Karpas-422 (cell line): ENCODE measurements around the gene CNTNAP2. TPM values are rescaled to one million over a fixed set of nuclear protein-coding genes. Genes with fewer than 3 reads are reported as not detected.

Experiments used
- DNase-seq: peaks from one replicate; pipeline ENCODE4 v3.0.0-alpha.2; 2015
- H2AFZ ChIP-seq: fragments of 200-600 bp; sonication (generic); 2 replicates; pipeline ENCODE4 v1.6.1; 2014; ENCODE audit warnings: antibody characterized with exemption, low read length, mixed read lengths
- H3K27ac ChIP-seq: fragments of 200-600 bp; sonication (generic); 2 replicates; pipeline ENCODE4 v1.5.1; 2014; ENCODE audit warnings: mild to moderate bottlenecking, low read length, moderate library complexity
- H3K27me3 ChIP-seq: fragments of 200-600 bp; sonication (generic); 2 replicates; pipeline ENCODE4 v1.6.1; 2014; ENCODE audit warnings: low read length, mixed read lengths
- H3K36me3 ChIP-seq: fragments of 200-600 bp; sonication (generic); 2 replicates; pipeline ENCODE4 v1.6.1; 2014; ENCODE audit warnings: low read length, mixed read lengths; ENCODE audit not compliant: insufficient read depth
- H3K4me1 ChIP-seq: fragments of 200-600 bp; sonication (generic); 2 replicates; pipeline ENCODE4 v1.6.1; 2014; ENCODE audit warnings: mild to moderate bottlenecking, low read length, mixed read lengths
- H3K4me2 ChIP-seq: fragments of 200-600 bp; sonication (generic); 2 replicates; pipeline ENCODE4 v1.6.1; 2014; ENCODE audit warnings: low read length, low read depth, mild to moderate bottlenecking; ENCODE audit not compliant: poor library complexity, severe bottlenecking
- H3K4me3 ChIP-seq: fragments of 200-600 bp; sonication (generic); 2 replicates; pipeline ENCODE4 v1.5.1; 2014; ENCODE audit warnings: mild to moderate bottlenecking, antibody characterized with exemption, low read length, mixed read lengths
- H3K79me2 ChIP-seq: fragments of 200-600 bp; sonication (generic); 2 replicates; pipeline ENCODE4 v1.6.1; 2014; ENCODE audit warnings: mild to moderate bottlenecking, low read length, mixed read lengths
- H3K9ac ChIP-seq: fragments of 200-600 bp; sonication (generic); 2 replicates; pipeline ENCODE4 v1.6.0; 2014; ENCODE audit warnings: low read length
- H3K9me2 ChIP-seq: fragments of 200-600 bp; sonication (generic), shearing (Covaris generic); replicated peaks from 2 replicates; pipeline ENCODE4 v1.6.0; 2014; ENCODE audit warnings: mild to moderate bottlenecking, low read length, moderate library complexity; ENCODE audit not compliant: insufficient read depth
- H3K9me3 ChIP-seq: fragments of 300-700, 200-600 bp; sonication (generic); 2 replicates; pipeline ENCODE4 v1.6.1; 2014; ENCODE audit warnings: low read length, mixed read lengths
- H4K20me1 ChIP-seq: fragments of 200-600 bp; sonication (generic); 2 replicates; pipeline ENCODE4 v1.6.1; 2014; ENCODE audit warnings: mild to moderate bottlenecking, antibody characterized with exemption, low read length, low read depth; ENCODE audit not compliant: insufficient read depth
- total RNA-seq: library from RNA; depleted of rRNA; stranded (reverse); fragments of >200 nt; shearing (Covaris generic); gene quantifications from 2 replicates; pipeline ENCODE4 v1.2.3, GENCODE V29; 2014; ENCODE audit warnings: low replicate concordance

The CNTNAP2 gene
- total RNA-seq, 1 experiment from 2014 or later, result not detected

DNA sequence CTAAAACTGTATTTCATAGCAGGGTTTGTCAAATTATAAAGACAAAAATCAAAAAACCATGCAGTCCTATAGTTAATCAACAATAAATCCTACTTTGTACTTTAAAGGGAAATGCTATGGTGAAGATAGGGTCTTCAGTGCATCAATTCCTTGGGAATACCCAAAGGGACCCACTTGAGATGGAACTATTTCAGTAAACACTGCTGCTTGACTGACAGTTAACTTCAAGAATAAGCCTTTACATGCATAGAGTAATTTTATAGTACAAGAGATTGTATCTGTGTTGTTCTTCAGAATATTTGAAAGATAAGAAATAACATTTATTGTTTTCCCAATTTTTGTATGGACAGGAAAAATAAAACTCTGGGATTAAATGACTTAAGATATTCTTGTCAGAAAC, 1179.6 kb downstream of the CNTNAP2 start:
- Histone ChIP-seq H3K4me3 (no peak overlapping the region), H3K27ac (no peak overlapping the region), H3K36me3 (no peaks in the 10 kb centered on the region), H3K4me1 (no peaks in the 10 kb centered on the region), H3K4me2 (no peak overlapping the region), H4K20me1 (no peaks in the 10 kb centered on the region), H3K9ac (no peak overlapping the region), H3K27me3 (no peaks in the 10 kb centered on the region), H3K79me2 (no peaks in the 10 kb centered on the region), H3K9me2 (no peaks in the 10 kb centered on the region), H2AFZ (no peak overlapping the region), H3K9me3 (peaks cover 13% of the 10 kb centered on the region; the same call in 1 of the 2 replicates)
- no peak for DNase-seq

DNA sequence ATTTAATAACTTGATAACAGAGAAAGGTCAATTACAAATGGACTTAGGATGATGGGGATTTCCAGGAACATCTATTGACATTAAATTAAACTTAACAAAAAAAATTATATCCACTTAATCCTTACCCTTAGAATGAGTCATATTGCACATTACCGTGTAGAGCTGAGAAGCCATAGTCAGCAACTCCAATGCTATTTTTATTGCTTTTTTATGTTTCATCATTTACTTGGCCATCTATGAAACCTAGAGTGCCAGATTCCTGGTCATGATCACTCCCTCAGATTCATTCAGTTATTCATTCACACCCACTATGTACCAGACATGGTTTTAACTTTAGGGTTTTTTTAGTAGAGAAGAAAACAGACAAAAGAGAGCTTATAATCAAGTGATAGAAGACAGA, 1180.4 kb downstream of the CNTNAP2 start:
- Histone ChIP-seq H3K27ac (no peak overlapping the region), H2AFZ (no peak overlapping the region), H3K4me2 (no peak overlapping the region), H3K36me3 (no peaks in the 10 kb centered on the region), H4K20me1 (no peaks in the 10 kb centered on the region), H3K4me3 (no peak overlapping the region), H3K4me1 (no peaks in the 10 kb centered on the region), H3K79me2 (no peaks in the 10 kb centered on the region), H3K9me3 (peaks cover 13% of the 10 kb centered on the region), H3K9ac (no peak overlapping the region), H3K9me2 (no peaks in the 10 kb centered on the region), H3K27me3 (no peaks in the 10 kb centered on the region)
- DNase-seq, result no peak

DNA sequence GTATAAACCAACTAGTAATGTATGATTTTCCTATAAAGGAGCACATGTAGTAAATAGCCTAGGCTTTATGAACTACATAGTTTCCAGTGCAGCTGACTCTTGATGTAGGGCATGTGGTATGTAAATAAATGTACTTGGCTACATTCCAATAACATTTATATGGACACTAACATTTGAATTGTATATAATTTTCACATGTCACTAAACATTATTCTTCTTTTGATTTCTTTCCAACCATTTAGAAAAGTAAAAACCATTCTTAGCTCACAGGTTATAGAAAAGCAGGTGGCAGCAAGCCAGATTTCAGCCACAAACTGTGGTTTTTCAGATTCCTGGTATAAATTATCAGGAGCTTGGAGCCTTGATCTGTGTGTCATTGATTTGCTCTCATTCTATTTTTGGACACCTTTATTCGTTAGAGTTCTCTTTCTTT, 1182.0 kb downstream of the CNTNAP2 start:
- no peak overlapping the region for H3K27ac ChIP-seq
- no peak overlapping the region for H3K9ac ChIP-seq
- DNase-seq, result no peak
- no peaks in the 10 kb centered on the region for H3K27me3 ChIP-seq
- H4K20me1 ChIP-seq, result no peaks in the 10 kb centered on the region
- no peaks in the 10 kb centered on the region for H3K36me3 ChIP-seq
- no peak overlapping the region for H3K4me3 ChIP-seq
- H3K9me3 ChIP-seq, result peaks cover 13% of the 10 kb centered on the region
- H3K9me2 ChIP-seq, result no peaks in the 10 kb centered on the region
- no peaks in the 10 kb centered on the region for H3K79me2 ChIP-seq
- H2AFZ ChIP-seq, result no peak overlapping the region
- no peak overlapping the region for H3K4me2 ChIP-seq
- no peaks in the 10 kb centered on the region for H3K4me1 ChIP-seq

DNA sequence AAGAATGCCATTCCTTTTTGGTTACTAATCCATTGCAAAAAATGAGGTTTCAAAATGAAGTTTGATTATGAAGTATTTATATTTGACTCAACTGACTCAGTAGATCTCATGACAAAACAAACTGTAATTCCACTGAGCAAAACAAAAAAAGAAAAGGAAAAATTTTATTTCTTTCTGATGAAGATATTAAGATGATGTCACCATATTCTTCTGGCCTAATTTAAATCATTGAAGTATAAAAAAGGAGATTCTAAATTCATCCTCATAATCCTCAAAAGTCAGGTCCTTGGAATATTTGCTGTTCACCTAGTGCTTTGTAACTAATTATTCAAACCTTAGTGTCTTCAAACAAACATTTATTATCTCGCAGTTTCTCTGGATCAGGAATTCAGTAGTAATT, 1183.7 kb downstream of the CNTNAP2 start:
- Histone ChIP-seq H3K36me3 (no peaks in the 10 kb centered on the region), H4K20me1 (no peaks in the 10 kb centered on the region), H3K79me2 (no peaks in the 10 kb centered on the region), H3K9ac (no peak overlapping the region), H3K4me2 (no peak overlapping the region), H3K27ac (no peak overlapping the region), H3K27me3 (no peaks in the 10 kb centered on the region), H3K9me3 (peaks cover 12% of the 10 kb centered on the region), H3K4me3 (no peak overlapping the region), H2AFZ (no peak overlapping the region), H3K9me2 (no peaks in the 10 kb centered on the region), H3K4me1 (no peaks in the 10 kb centered on the region)
- no peak for DNase-seq

DNA sequence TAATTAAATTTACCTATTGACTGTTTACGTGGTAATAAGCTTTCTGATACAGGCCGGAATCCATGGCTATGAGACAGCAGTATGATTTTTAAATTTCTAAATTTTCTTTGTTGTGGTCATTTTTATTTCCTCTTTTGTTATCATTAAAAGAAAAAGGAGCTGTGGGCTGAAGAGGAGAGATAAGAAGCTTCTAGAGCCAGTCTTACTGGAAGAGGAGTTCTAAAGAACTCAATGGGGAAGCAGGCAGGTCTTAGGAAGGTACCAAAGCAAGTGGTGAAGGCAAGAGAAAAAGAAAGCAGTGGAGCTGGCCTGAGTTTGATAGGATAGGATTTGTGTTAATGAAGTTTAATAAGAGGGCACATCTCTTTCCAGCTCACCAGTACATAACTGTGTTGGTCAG, 1187.8 kb downstream of the CNTNAP2 start:
- DNase-seq, result no peak
- H3K9me3 ChIP-seq, result peaks cover 22% of the 10 kb centered on the region
- no peaks in the 10 kb centered on the region for H3K79me2 ChIP-seq

DNA sequence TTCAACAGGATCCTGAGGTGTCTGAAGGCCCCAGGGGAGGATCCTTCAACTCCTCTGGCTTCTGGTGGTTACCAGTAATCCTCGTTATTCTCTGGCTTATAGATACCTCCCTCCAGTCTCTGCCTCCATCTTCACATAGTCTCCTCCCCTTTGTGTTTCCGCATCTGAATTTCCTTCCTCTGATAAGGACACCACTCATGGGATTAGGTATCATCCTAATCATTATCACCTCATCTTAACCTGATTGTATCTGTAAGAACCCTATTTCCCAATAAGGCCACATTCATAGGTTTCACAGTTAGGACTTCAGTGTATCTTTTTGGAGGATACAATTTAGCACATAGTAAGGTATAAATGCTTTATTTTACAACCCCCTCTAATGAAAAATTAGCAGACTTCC, 1189.2 kb downstream of the CNTNAP2 start:
- Histone ChIP-seq H2AFZ (no peak overlapping the region), H3K4me2 (no peak overlapping the region), H3K79me2 (no peaks in the 10 kb centered on the region), H3K36me3 (no peaks in the 10 kb centered on the region), H3K27ac (no peak overlapping the region), H3K9ac (no peak overlapping the region), H3K9me2 (no peaks in the 10 kb centered on the region), H3K9me3 (peaks cover 13% of the 10 kb centered on the region), H3K4me3 (no peak overlapping the region), H4K20me1 (no peaks in the 10 kb centered on the region), H3K4me1 (no peaks in the 10 kb centered on the region), H3K27me3 (no peaks in the 10 kb centered on the region)
- DNase-seq, result no peak

More for the DNA sequence above, 1187.8 kb downstream of the CNTNAP2 start:
- Histone ChIP-seq H2AFZ (no peak overlapping the region), H3K36me3 (no peaks in the 10 kb centered on the region), H3K4me2 (no peak overlapping the region), H3K9me2 (no peaks in the 10 kb centered on the region), H3K9ac (no peak overlapping the region), H3K27ac (no peak overlapping the region), H3K4me3 (no peak overlapping the region), H4K20me1 (no peaks in the 10 kb centered on the region), H3K4me1 (no peaks in the 10 kb centered on the region), H3K27me3 (no peaks in the 10 kb centered on the region)

DNA sequence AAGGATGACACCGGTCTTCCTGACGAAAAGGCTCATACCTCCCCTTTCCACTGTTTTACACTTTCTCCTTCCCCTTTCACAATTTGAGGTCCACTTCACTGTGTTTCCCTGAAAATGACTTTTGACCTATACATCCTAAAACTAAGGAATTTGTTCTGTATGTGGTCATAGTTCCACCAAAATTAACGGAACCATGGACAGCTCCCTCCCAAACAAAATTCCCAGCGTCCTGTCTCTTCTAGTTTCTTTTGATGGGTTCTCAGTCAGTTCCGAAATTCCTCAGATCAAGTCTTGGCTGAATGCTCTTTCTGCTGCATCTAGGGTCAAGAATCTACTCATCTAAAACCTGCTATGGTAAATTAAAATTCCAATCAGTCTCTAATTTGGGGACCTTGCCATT, 1191.9 kb downstream of the CNTNAP2 start:
- no peak overlapping the region for H3K4me2 ChIP-seq
- H2AFZ ChIP-seq, result no peak overlapping the region

DNA sequence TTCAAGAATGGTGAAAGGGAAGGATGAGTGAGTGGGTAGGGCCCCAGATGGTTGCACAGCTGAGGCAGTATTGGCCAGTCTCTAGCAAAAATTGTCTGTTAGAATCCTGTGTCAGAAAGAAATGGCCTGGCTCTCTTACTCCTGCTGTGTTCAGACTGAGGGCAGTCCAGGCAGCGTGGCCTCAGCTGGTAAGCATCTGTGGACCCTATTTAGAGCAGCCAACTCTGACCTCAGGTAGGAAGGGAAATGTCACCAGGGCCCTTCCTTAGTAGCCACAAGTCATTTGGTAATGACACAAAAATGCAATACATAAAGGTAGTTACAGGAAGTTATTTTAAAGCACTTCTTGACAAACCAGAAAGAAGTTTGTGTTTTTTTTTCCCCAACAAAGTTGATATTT, 1194.7 kb downstream of the CNTNAP2 start:
- Histone ChIP-seq H3K4me1 (no peaks in the 10 kb centered on the region), H3K79me2 (no peaks in the 10 kb centered on the region), H3K27me3 (no peaks in the 10 kb centered on the region), H3K36me3 (no peaks in the 10 kb centered on the region), H3K4me3 (no peak overlapping the region), H3K9me3 (peaks cover 10% of the 10 kb centered on the region; the same call in 1 of the 2 replicates), H4K20me1 (no peaks in the 10 kb centered on the region), H3K4me2 (no peak overlapping the region), H3K9ac (no peak overlapping the region), H3K27ac (no peak overlapping the region), H3K9me2 (no peaks in the 10 kb centered on the region), H2AFZ (no peak overlapping the region)
- no peak for DNase-seq

More for the DNA sequence above, 1191.9 kb downstream of the CNTNAP2 start:
- Histone ChIP-seq H3K9me2 (no peaks in the 10 kb centered on the region), H3K4me1 (no peaks in the 10 kb centered on the region), H3K9me3 (peaks cover 13% of the 10 kb centered on the region), H3K4me3 (no peak overlapping the region), H3K27me3 (no peaks in the 10 kb centered on the region), H3K79me2 (no peaks in the 10 kb centered on the region), H3K9ac (no peak overlapping the region), H4K20me1 (no peaks in the 10 kb centered on the region), H3K27ac (no peak overlapping the region), H3K36me3 (no peaks in the 10 kb centered on the region)
- DNase-seq, result no peak

DNA sequence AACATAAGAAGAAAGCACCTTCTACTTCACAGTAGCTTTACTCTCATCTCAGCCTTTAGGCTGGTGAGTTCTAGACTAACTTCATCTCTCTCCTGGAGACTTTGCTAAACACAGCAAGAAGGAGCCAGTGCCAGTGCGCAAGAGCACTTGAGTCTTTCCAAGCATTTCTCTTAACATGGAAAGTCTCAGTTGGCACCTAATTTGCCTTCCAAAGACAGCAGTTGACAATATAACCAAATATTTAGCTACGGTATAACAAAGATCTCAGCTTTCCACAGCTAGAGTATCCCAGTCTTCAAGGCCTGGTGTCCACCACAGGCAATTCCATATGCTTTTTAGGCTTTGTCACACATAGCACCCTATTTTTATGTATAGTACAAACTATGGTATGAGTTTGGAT, 1204.9 kb downstream of the CNTNAP2 start:
- Histone ChIP-seq H3K36me3 (no peaks in the 10 kb centered on the region), H3K4me3 (no peak overlapping the region), H3K27ac (no peak overlapping the region), H3K79me2 (no peaks in the 10 kb centered on the region), H3K9me2 (no peaks in the 10 kb centered on the region), H3K4me2 (no peak overlapping the region), H4K20me1 (no peaks in the 10 kb centered on the region), H3K4me1 (no peaks in the 10 kb centered on the region), H2AFZ (no peak overlapping the region), H3K9me3 (peaks cover 12% of the 10 kb centered on the region), H3K9ac (no peak overlapping the region), H3K27me3 (no peaks in the 10 kb centered on the region)
- no peak for DNase-seq
